ENCODE data around the gene XYLT2. TPM values are rescaled to one million over a fixed set of nuclear protein-coding genes. Genes with fewer than 3 reads are reported as not detected.

The XYLT2 gene
- total RNA-seq, 1 donor from 2014 or later, result 41.0 TPM

DNA sequence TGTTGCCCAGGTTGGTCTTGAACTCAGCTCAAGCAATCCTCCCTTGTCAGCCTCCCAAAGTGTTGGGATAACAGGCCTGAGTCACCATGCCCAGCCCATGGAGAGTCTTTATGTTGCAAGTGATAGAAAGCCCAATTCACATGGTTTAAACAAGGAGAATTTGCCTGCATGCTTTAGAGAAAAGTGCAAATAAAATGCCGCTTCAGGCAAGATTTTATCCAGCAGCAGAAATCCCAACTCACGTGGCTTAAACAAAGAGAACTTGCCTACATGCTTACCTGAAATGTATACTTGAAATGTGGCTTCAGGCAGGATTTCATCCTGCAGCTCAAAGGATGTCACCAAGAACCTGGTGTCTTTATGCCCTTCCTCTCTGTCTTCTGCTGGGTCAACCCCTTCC, 28.8 kb upstream of the XYLT2 start:
- H3K27me3 Mint-ChIP-seq (ENCODE audit: low read depth, unreplicated experiment), result peaks cover 8% of the 10 kb centered on the region
- DNase-seq (ENCODE audit: low read depth) (no peak), FAIRE-seq (no peak)
- no peak overlapping the region for H3K27ac Mint-ChIP-seq (ENCODE audit: unreplicated experiment)
- no peak for TF ChIP-seq EZH2 (IDR thresholded peaks at IDR 0.05; ENCODE audit: insufficient read depth, low read length)
- TF ChIP-seq, protein P1, sequence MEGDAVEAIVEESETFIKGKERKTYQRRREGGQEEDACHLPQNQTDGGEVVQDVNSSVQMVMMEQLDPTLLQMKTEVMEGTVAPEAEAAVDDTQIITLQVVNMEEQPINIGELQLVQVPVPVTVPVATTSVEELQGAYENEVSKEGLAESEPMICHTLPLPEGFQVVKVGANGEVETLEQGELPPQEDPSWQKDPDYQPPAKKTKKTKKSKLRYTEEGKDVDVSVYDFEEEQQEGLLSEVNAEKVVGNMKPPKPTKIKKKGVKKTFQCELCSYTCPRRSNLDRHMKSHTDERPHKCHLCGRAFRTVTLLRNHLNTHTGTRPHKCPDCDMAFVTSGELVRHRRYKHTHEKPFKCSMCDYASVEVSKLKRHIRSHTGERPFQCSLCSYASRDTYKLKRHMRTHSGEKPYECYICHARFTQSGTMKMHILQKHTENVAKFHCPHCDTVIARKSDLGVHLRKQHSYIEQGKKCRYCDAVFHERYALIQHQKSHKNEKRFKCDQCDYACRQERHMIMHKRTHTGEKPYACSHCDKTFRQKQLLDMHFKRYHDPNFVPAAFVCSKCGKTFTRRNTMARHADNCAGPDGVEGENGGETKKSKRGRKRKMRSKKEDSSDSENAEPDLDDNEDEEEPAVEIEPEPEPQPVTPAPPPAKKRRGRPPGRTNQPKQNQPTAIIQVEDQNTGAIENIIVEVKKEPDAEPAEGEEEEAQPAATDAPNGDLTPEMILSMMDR (IDR thresholded peaks at IDR 0.05; ENCODE audit: insufficient read depth, low read depth, low read length), result no peak
- H3K4me1 Mint-ChIP-seq (ENCODE audit: low read depth, unreplicated experiment), result no peaks in the 10 kb centered on the region
- H3K9ac ChIP-seq (ENCODE audit: low read length), result no peak overlapping the region
- no peak overlapping the region for H2AFZ ChIP-seq (ENCODE audit: low read depth, low read length)
- peaks cover 27% of the 10 kb centered on the region for H3K27me3 ChIP-seq (ENCODE audit: insufficient read depth, low read length)
- H3K36me3 ChIP-seq (ENCODE audit: insufficient read depth, low read length), result no peaks in the 10 kb centered on the region
- H3K9me3 Mint-ChIP-seq (ENCODE audit: unreplicated experiment), result peaks cover 5% of the 10 kb centered on the region
- H3K4me2 ChIP-seq (ENCODE audit: low read length), result no peak overlapping the region
- no peaks in the 10 kb centered on the region for H3K4me1 ChIP-seq (ENCODE audit: insufficient read depth, low read length)
- H3K27ac ChIP-seq (ENCODE audit: low read depth, low read length), result no peak overlapping the region
- H3K79me2 ChIP-seq (ENCODE audit: insufficient read depth, low read length), result no peaks in the 10 kb centered on the region
- no peak overlapping the region for H3K4me3 Mint-ChIP-seq (ENCODE audit: unreplicated experiment)
- H3K36me3 Mint-ChIP-seq (ENCODE audit: low read depth, unreplicated experiment), result no peaks in the 10 kb centered on the region
- H3K9me3 ChIP-seq (ENCODE audit: insufficient read depth, low read depth, low read length), result no peaks in the 10 kb centered on the region
- H3K4me3 ChIP-seq (ENCODE audit: insufficient read depth, low read depth, low read length), result no peak overlapping the region
- H4K20me1 ChIP-seq (ENCODE audit: insufficient read depth, low read length), result no peaks in the 10 kb centered on the region

DNA sequence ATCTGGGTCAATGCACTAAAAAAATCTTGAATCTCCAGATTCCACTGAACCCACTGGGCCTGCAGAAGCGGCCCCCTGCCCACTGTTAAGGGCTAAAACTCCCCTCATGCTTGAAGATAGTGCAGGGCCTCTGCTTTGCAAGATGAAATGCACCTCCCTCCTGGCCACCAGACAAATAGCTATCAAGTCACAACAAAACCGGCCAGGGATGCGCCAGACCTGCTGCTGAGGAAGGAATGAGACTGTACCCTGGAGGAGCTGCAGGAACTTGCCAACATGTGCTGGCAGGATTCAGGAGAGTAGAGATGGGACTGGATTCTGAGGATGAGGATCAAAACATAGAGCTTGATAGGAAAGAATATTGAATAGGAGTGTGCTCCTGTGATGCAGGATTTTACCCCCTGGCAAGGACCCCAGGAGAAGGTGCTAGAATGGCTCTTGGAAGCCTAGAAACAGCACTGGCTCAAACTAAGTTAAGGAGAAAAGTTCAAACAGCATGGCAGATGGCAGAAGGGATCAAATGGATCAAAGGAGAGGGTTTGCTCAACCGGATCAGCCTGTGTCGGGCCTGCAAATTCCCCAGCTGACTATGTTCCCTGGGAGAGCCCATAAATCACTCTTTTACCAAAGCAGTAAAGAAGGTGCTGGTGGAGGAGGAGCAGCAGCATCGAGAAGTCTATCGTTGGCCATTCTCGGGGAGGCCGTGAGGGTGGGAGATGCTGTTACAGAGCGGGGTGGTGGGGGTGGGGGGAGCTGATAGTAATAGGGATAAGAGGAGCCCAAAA, 27.2 kb upstream of the XYLT2 start:
- Histone ChIP-seq H2AFZ (ENCODE audit: low read depth, low read length) (no peak overlapping the region), H3K79me2 (ENCODE audit: insufficient read depth, low read length) (no peaks in the 10 kb centered on the region), H3K27me3 (ENCODE audit: insufficient read depth, low read length) (peaks cover 20% of the 10 kb centered on the region), H3K4me1 (ENCODE audit: insufficient read depth, low read length) (no peaks in the 10 kb centered on the region), H3K27ac (ENCODE audit: low read depth, low read length) (no peak overlapping the region), H4K20me1 (ENCODE audit: insufficient read depth, low read length) (no peaks in the 10 kb centered on the region), H3K9me3 (ENCODE audit: insufficient read depth, low read depth, low read length) (no peaks in the 10 kb centered on the region), H3K9ac (ENCODE audit: low read length) (no peak overlapping the region), H3K4me3 (ENCODE audit: insufficient read depth, low read depth, low read length) (no peak overlapping the region), H3K36me3 (ENCODE audit: insufficient read depth, low read length) (no peaks in the 10 kb centered on the region), H3K4me2 (ENCODE audit: low read length) (no peak overlapping the region)
- Mint-ChIP-seq H3K4me1 (ENCODE audit: low read depth, unreplicated experiment) (no peaks in the 10 kb centered on the region), H3K36me3 (ENCODE audit: low read depth, unreplicated experiment) (no peaks in the 10 kb centered on the region), H3K27ac (ENCODE audit: unreplicated experiment) (no peak overlapping the region), H3K9me3 (ENCODE audit: unreplicated experiment) (peaks cover 3% of the 10 kb centered on the region), H3K27me3 (ENCODE audit: low read depth, unreplicated experiment) (peaks cover 5% of the 10 kb centered on the region), H3K4me3 (ENCODE audit: unreplicated experiment) (no peak overlapping the region)
- TF ChIP-seq, protein P1 (IDR thresholded peaks at IDR 0.05; ENCODE audit: insufficient read depth, low read depth, low read length), result no peak
- TF ChIP-seq EZH2 (IDR thresholded peaks at IDR 0.05; ENCODE audit: insufficient read depth, low read length), result no peak
- no peak for FAIRE-seq
- no peak for DNase-seq (ENCODE audit: low read depth)

Data from astrocyte (in vitro differentiated cells and primary cell).